Endothelial cell of umbilical vein (primary cell): ENCODE data around the gene LGALS12. TPM values are rescaled to one million over a fixed set of nuclear protein-coding genes. Genes with fewer than 3 reads are reported as not detected.

Experiments used
- BruUV-seq: library from RNA; stranded (reverse); fragments of 400-500 nt; replicated peaks from 2 replicates; lab custom pipeline; 2021; lab: Mats Ljungman, UMichigan
- CTCF ChIA-PET: fragments of 300-600, 350-600 bp; sonication (Branson Sonifier 250); formaldehyde crosslinking; loops from one replicate; lab custom pipeline; 2021; ENCODE audit warnings: antibody characterized with exemption, inconsistent platforms; lab: Charles Lee
- POLR2A ChIA-PET: fragments of 300-600, 350-600 bp; sonication (Branson Sonifier 250); formaldehyde crosslinking; loops from one replicate; lab custom pipeline; 2021; ENCODE audit warnings: antibody characterized with exemption, inconsistent platforms; lab: Charles Lee
- DNase-seq: peaks from one replicate; pipeline ENCODE4 v3.0.0-alpha.2; 2011; ENCODE audit warnings: low read depth, low spot score
- FAIRE-seq: peaks from 2 replicates; lab custom pipeline; 2011; peaks lifted over from hg19 to GRCh38; lab: Jason Lieb, UNC
- H2AFZ ChIP-seq: 2 replicates; pipeline ENCODE4 v1.6.0; 2012; ENCODE audit warnings: low read depth, low read length, control low read depth, inconsistent platforms
- H3K27ac ChIP-seq: 2 replicates; pipeline ENCODE4 v1.5.1; 2011; ENCODE audit warnings: low read depth, mild to moderate bottlenecking, control low read depth, low read length, moderate library complexity; ENCODE audit not compliant: insufficient read depth
- H3K27me3 ChIP-seq, 2 experiments: 2 replicates each; pipeline versions ENCODE4 v1.6.0 to v1.6.1; 2011; ENCODE audit warnings: low read length in 2 of 2, mixed read lengths in 1 of 2; ENCODE audit not compliant: control insufficient read depth in 2 of 2, insufficient read depth in 2 of 2
- H3K36me3 ChIP-seq, 2 experiments: 2 replicates in 1 of 2; 3 replicates in 1 of 2; pipeline ENCODE4 v1.5.1; 2011; ENCODE audit warnings: low read length in 2 of 2, mild to moderate bottlenecking in 1 of 2, moderate library complexity in 1 of 2; ENCODE audit not compliant: control insufficient read depth in 2 of 2, insufficient read depth in 2 of 2; ENCODE audit errors: extremely low read depth in 1 of 2
- H3K4me1 ChIP-seq: 3 replicates; pipeline ENCODE4 v1.5.1; 2011; ENCODE audit warnings: mild to moderate bottlenecking, low read length; ENCODE audit not compliant: control insufficient read depth, insufficient read depth; ENCODE audit errors: extremely low read depth
- H3K4me2 ChIP-seq: 2 replicates; pipeline ENCODE4 v1.6.1; 2011; ENCODE audit warnings: low read length, control low read depth, mixed read lengths; ENCODE audit not compliant: insufficient read depth
- H3K4me3 ChIP-seq, 3 experiments: fragments of 200-600 bp in 1 of 3; sonication (generic), shearing (Covaris generic) in 1 of 3; replicated peaks in 1 of 3; 2 replicates each; pipeline ENCODE4 v1.5.1; 2011 to 2016; ENCODE audit warnings: control low read depth in 3 of 3, low read length in 3 of 3, mild to moderate bottlenecking in 2 of 3, inconsistent platforms in 1 of 3, low read depth in 1 of 3, moderate library complexity in 1 of 3; ENCODE audit not compliant: insufficient read depth in 1 of 3
- H3K79me2 ChIP-seq: 2 replicates; pipeline ENCODE4 v1.6.0; 2012; ENCODE audit warnings: low read length, inconsistent platforms; ENCODE audit not compliant: control insufficient read depth, insufficient read depth
- H3K9ac ChIP-seq: replicated peaks from 2 replicates; pipeline ENCODE3; 2011; ENCODE audit warnings: low read length, control low read depth; ENCODE audit not compliant: insufficient read depth; ENCODE audit errors: extremely low read depth
- H3K9me1 ChIP-seq: replicated peaks from 3 replicates; pipeline ENCODE4 v1.6.0; 2011; ENCODE audit warnings: mild to moderate bottlenecking, low read length; ENCODE audit not compliant: control insufficient read depth, insufficient read depth; ENCODE audit errors: extremely low read depth
- H3K9me3 ChIP-seq: replicated peaks from 2 replicates; pipeline ENCODE4 v1.5.1; 2012; ENCODE audit warnings: low read length, inconsistent platforms; ENCODE audit not compliant: control insufficient read depth, insufficient read depth
- H4K20me1 ChIP-seq: replicated peaks from 2 replicates; pipeline ENCODE3; 2011; ENCODE audit warnings: mild to moderate bottlenecking, low read length; ENCODE audit not compliant: control insufficient read depth, insufficient read depth; ENCODE audit errors: extremely low read depth
- EZH2 ChIP-seq: IDR thresholded peaks from 2 replicates; pipeline ENCODE4 v1.6.1; 2012; ENCODE audit warnings: borderline replicate concordance, low read depth, mild to moderate bottlenecking, moderate library complexity, low read length, inconsistent platforms; ENCODE audit not compliant: severe bottlenecking
- FOS ChIP-seq: IDR thresholded peaks from 2 replicates; pipeline ENCODE4 v1.6.1; 2011; ENCODE audit warnings: mild to moderate bottlenecking, low read length, moderate library complexity, borderline replicate concordance; ENCODE audit not compliant: insufficient read depth
- GATA2 ChIP-seq: IDR thresholded peaks from 2 replicates; pipeline ENCODE4 v1.7.0; 2011; ENCODE audit warnings: low read depth, mild to moderate bottlenecking, moderate library complexity, mixed read lengths, low read length; ENCODE audit not compliant: insufficient read length, insufficient read depth
- JUN ChIP-seq: IDR thresholded peaks from 2 replicates; pipeline ENCODE4 v1.6.1; 2011; ENCODE audit warnings: borderline replicate concordance, low read depth; ENCODE audit not compliant: insufficient read length, insufficient read depth
- MYC ChIP-seq: IDR thresholded peaks from one replicate; pipeline ENCODE4 v1.6.1; 2011; ENCODE audit warnings: mild to moderate bottlenecking, low read depth, low read length
- POLR2A ChIP-seq: IDR thresholded peaks from 2 replicates; pipeline ENCODE4 v1.6.1; 2012; ENCODE audit warnings: low read depth, mild to moderate bottlenecking, control low read depth, low read length
- POLR2AphosphoS5 ChIP-seq: IDR thresholded peaks from 2 replicates; pipeline ENCODE4 v1.6.1; 2012; ENCODE audit warnings: low read depth, mild to moderate bottlenecking, control low read depth, low read length, moderate library complexity; ENCODE audit not compliant: insufficient read depth
- dilution Hi-C: fragments of 300-500 bp; cut with MboI; formaldehyde crosslinking; loops from one replicate; pipeline ENCODE4 v1.15.0; 2019; ENCODE audit warnings: low sequenced_read_pairs; ENCODE audit not compliant: extremely low pct_ligation_motif_present
- intact Hi-C: fragments of 100-400 bp; cut with micrococcal nuclease; formaldehyde crosslinking; loops from one replicate; pipeline ENCODE4 v1.10.0; 2022
- polyA plus RNA-seq, 4 experiments: library from polyadenylated mRNA; depleted of rRNA in 3 of 4; stranded (reverse) in 3 of 4; unstranded in 1 of 4; fragments of >200 nt; gene quantifications; 2 replicates each; pipeline versions ENCODE4 v1.2.1 to v1.2.3, GENCODE V29; 2011 to 2012; ENCODE audit warnings: missing spikeins in 1 of 4
- total RNA-seq: library from RNA; stranded (reverse); gene quantifications from 2 replicates; pipeline ENCODE4 v1.2.3, GENCODE V29; 2021
- TF ChIP-seq, protein P1 (sequence below), 2 donors: IDR thresholded peaks; 1 replicate in 1 of 2; 2 replicates in 1 of 2; pipeline ENCODE4 v1.5.1; 2011; ENCODE audit warnings: low read length in 2 of 2, mild to moderate bottlenecking in 2 of 2, moderate library complexity in 2 of 2, control low read depth in 1 of 2, inconsistent platforms in 1 of 2, low read depth in 1 of 2; ENCODE audit not compliant: insufficient read depth in 1 of 2; ENCODE audit errors: extremely low read depth in 1 of 2
- TF ChIP-seq, protein P2 (sequence below): IDR thresholded peaks from 2 replicates; pipeline ENCODE4 v1.6.1; 2011; ENCODE audit not compliant: insufficient read depth, insufficient read length

The LGALS12 gene
- total and polyA plus RNA-seq, 2 donors (not counting 3 experiments of a cell fraction or from before 2014, with no cell fraction given): not detected

DNA sequence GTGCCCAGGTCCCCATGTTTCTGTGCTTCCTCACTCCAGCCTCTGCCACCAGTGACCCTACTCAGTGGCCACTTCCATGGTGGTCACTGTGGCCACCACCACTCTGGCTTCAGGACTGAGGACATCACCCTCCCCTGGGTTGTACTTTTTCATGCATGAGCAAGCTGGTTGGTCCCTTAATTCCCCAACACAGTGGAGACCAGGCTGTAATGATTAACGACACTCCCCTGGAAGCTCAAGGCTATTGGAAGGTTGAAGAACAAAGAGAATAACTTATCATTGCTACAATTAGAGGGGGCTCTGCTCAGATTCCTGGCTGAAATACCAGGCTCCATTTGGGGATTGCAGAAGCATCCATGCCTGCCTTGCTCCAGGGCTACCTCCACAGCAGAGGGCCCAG is 41.2 kb downstream of the LGALS12 start:
- Histone ChIP-seq H3K27me3 (peaks cover 4 to 8% of the 10 kb centered on the region in 2 experiments), H3K9ac (no peak overlapping the region), H3K4me3 (no peak overlapping the region), H3K36me3 (no peaks in the 10 kb centered on the region), H3K4me1 (no peaks in the 10 kb centered on the region), H4K20me1 (no peaks in the 10 kb centered on the region), H2AFZ (no peak overlapping the region), H3K9me1 (no peaks in the 10 kb centered on the region), H3K9me3 (no peaks in the 10 kb centered on the region), H3K79me2 (no peaks in the 10 kb centered on the region), H3K27ac (no peak overlapping the region), H3K4me2 (no peak overlapping the region)
- dilution Hi-C loops (no loop called here), intact Hi-C loops (no loop called here)
- TF ChIP-seq JUN: no peak
- no peak for TF ChIP-seq POLR2AphosphoS5
- TF ChIP-seq FOS: no peak
- TF ChIP-seq MYC: no peak
- TF ChIP-seq, protein P1, sequence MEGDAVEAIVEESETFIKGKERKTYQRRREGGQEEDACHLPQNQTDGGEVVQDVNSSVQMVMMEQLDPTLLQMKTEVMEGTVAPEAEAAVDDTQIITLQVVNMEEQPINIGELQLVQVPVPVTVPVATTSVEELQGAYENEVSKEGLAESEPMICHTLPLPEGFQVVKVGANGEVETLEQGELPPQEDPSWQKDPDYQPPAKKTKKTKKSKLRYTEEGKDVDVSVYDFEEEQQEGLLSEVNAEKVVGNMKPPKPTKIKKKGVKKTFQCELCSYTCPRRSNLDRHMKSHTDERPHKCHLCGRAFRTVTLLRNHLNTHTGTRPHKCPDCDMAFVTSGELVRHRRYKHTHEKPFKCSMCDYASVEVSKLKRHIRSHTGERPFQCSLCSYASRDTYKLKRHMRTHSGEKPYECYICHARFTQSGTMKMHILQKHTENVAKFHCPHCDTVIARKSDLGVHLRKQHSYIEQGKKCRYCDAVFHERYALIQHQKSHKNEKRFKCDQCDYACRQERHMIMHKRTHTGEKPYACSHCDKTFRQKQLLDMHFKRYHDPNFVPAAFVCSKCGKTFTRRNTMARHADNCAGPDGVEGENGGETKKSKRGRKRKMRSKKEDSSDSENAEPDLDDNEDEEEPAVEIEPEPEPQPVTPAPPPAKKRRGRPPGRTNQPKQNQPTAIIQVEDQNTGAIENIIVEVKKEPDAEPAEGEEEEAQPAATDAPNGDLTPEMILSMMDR (IDR thresholded peaks at IDR 0.05; ENCODE audit: extremely low read depth in 1 of 2, insufficient read depth in 1 of 2, low read depth in 1 of 2, low read length in 2 of 2): no peak
- TF ChIP-seq, protein P2, sequence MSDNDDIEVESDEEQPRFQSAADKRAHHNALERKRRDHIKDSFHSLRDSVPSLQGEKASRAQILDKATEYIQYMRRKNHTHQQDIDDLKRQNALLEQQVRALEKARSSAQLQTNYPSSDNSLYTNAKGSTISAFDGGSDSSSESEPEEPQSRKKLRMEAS: no peak
- TF ChIP-seq EZH2: no peak
- TF ChIP-seq POLR2A: no peak
- no peak for TF ChIP-seq GATA2
- POLR2A ChIA-PET: no interaction called here
- no TSS peak for BruUV-seq
- CTCF ChIA-PET: no interaction called here
- FAIRE-seq: no peak
- DNase-seq: no peak
